Adipocyte (in vitro differentiated cells): ENCODE results near the gene HSPG2.

Source experiments
- DNase-seq: peaks from one replicate; pipeline ENCODE4 v3.0.0-alpha.2; 2015; ENCODE audit warnings: low read depth
- H3K27me3 ChIP-seq: replicated peaks from 2 replicates; pipeline ENCODE4 v1.7.0; 2013; ENCODE audit warnings: mild to moderate bottlenecking, low read length, moderate library complexity; ENCODE audit not compliant: control insufficient read depth, insufficient read depth
- H3K36me3 ChIP-seq: 2 replicates; pipeline ENCODE4 v1.7.0; 2013; ENCODE audit warnings: low read length, mild to moderate bottlenecking, moderate library complexity; ENCODE audit not compliant: control insufficient read depth, insufficient read depth, severe bottlenecking
- H3K4me1 ChIP-seq: 2 replicates; pipeline ENCODE4 v1.7.0; 2013; ENCODE audit warnings: mild to moderate bottlenecking, low read length, moderate library complexity; ENCODE audit not compliant: control insufficient read depth, insufficient read depth
- H3K4me3 ChIP-seq: 2 replicates; pipeline ENCODE4 v1.7.0; 2013; ENCODE audit warnings: mild to moderate bottlenecking, low read length, moderate library complexity
- H3K9ac ChIP-seq: 2 replicates; pipeline ENCODE4 v1.7.0; 2013; ENCODE audit warnings: mild to moderate bottlenecking, low read length, moderate library complexity
- H3K9me3 ChIP-seq: 2 replicates; pipeline ENCODE4 v1.7.0; 2013; ENCODE audit warnings: mild to moderate bottlenecking, low read length, moderate library complexity; ENCODE audit not compliant: control insufficient read depth

HSPG2 gene

GRCh38 chr1:21939650-21940374, 2.7 kb upstream of the HSPG2 start:
- H3K9me3 ChIP-seq = no peaks in the 10 kb centered on the region

DNA sequence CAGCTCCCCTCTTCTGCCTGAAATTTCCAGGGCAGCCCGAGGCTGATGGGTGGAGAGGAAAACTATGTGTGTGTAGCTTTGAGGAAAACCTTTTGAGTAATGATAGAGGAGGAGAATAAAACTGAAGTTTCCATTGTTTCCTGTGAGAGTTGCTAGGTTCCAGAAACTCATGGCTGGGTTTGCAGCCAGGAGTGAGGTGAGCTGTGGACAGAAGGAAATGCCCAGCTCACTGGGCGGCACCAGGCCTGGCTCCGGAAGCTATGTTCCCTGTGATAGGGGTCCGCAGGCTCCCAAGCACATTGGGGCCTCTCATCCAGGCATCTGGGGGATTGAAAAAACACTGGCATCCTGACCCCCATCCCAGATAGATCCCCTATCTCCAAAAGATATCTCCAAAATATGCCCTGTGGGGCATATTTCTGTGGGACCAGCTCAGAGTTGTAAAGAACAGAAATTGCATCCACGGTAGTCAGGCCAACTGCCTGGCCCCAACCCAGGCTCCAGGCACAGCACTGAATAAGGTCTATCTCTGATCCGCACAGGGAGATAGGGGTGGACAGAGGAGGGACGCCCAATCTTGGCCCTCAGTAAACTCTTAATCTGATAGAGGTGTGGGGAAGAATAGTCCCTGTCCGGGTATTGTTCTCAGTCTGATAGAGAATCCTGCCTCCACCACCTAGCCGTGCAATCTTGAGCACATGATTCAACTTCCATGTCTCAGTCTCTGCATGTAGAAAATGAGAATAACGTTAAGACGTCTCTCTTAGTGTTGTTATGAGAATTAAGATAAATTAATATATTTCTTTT, 1.8 kb upstream of the HSPG2 start:
- Histone ChIP-seq H3K9me3 (no peaks in the 10 kb centered on the region), H3K36me3 (no peaks in the 10 kb centered on the region), H3K4me3 (no peak overlapping the region), H3K4me1 (peaks cover 51% of the 10 kb centered on the region), H3K27me3 (no peaks in the 10 kb centered on the region), H3K9ac (peak overlapping the region; percentile 82)
- DNase-seq = peak; percentile 25

More at GRCh38 chr1:21939650-21940374, 2.7 kb upstream of the HSPG2 start:
- H3K4me1 ChIP-seq = peaks cover 43% of the 10 kb centered on the region
- H3K36me3 ChIP-seq = no peaks in the 10 kb centered on the region
- DNase-seq = peak; percentile 98
- peak overlapping the region; percentile 82 for H3K9ac ChIP-seq
- no peak overlapping the region for H3K4me3 ChIP-seq
- H3K27me3 ChIP-seq = no peaks in the 10 kb centered on the region

GRCh38 chr1:21937372-21938121, 437 bp upstream of the HSPG2 start:
- H3K9me3 ChIP-seq = no peaks in the 10 kb centered on the region
- peaks cover 65% of the 10 kb centered on the region for H3K4me1 ChIP-seq
- peak; percentile 93 for DNase-seq
- H3K4me3 ChIP-seq = peak overlapping the region; percentile 77
- H3K27me3 ChIP-seq = no peaks in the 10 kb centered on the region
- H3K9ac ChIP-seq = peak overlapping the region; percentile 85
- no peaks in the 10 kb centered on the region for H3K36me3 ChIP-seq

DNA sequence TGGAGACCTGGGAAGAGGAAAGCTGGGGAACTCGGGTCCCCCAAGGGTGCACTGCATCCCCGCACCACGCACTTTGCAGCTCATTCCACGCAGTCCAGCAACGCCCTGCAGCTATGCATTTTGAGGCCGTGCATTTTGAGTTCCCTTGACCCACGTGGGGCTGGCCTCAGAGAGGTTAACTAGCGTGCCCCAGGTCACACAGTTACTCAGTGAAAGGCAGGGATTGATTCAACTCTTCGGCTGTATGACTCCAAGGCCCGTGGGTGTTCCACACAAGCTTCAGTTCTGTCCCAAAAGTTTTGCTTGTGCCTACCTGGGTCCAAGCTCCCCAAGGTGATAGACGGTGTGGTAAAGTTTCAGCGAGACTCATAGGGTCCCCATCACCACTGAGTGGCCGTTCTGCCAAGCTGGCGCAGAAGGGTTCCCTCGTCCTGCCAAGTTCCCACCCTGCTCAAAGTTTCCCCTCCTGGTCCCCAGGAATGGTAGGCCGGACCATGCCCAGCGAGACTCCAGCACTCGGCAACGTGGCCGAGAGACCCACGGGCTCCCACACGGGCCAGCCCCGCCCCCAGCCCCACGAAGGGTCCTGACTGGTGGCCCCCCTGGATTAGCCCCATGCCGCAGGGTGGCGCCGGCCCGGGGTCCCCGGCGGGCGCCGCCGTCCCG, 611 bp downstream of the HSPG2 start:
- peak; percentile 51 for DNase-seq

GRCh38 chr1:21935891-21936365, 1.2 kb downstream of the HSPG2 start:
- Histone ChIP-seq H3K4me1 (peaks cover 76% of the 10 kb centered on the region), H3K9me3 (no peaks in the 10 kb centered on the region), H3K4me3 (peak overlapping the region; percentile 90), H3K27me3 (no peaks in the 10 kb centered on the region), H3K9ac (peak overlapping the region; percentile 96), H3K36me3 (no peaks in the 10 kb centered on the region)
- no peak for DNase-seq

More for the DNA sequence above, 611 bp downstream of the HSPG2 start:
- H3K4me3 ChIP-seq = peak overlapping the region; percentile 90
- no peaks in the 10 kb centered on the region for H3K36me3 ChIP-seq
- H3K9ac ChIP-seq = peak overlapping the region; percentile 96
- H3K27me3 ChIP-seq = no peaks in the 10 kb centered on the region
- no peaks in the 10 kb centered on the region for H3K9me3 ChIP-seq
- peaks cover 71% of the 10 kb centered on the region for H3K4me1 ChIP-seq

DNA sequence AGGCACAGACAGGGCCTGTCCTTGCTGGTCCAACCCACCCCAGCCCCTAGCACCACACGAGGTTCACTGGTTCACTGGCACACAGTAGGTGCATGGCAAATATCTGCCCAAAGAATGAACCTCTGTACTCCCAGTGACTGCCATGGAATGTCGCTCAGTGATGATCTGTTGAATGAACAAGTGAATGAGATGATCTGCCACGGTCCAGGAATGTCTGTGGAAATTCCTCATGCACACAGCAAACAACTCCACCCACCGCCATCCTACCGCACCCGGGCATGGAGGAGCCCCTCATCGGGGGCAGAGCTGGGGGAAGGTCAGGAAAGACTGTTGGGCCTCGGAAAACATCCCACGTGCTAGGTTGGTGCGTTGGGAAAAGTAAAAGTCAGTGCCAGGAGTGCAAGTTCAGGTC, 1.7 kb downstream of the HSPG2 start:
- Histone ChIP-seq H3K27me3 (no peaks in the 10 kb centered on the region), H3K4me3 (peak overlapping the region; percentile 90), H3K9me3 (no peaks in the 10 kb centered on the region), H3K4me1 (peaks cover 79% of the 10 kb centered on the region), H3K9ac (peak overlapping the region; percentile 96), H3K36me3 (no peaks in the 10 kb centered on the region)
- peak; percentile 68 for DNase-seq

- no peaks in the 10 kb centered on the region for H3K9me3 ChIP-seq
- H3K4me3 ChIP-seq = peak overlapping the region; percentile 90
- no peaks in the 10 kb centered on the region for H3K27me3 ChIP-seq
- DNase-seq = no peak
- peak overlapping the region; percentile 96 for H3K9ac ChIP-seq
- peaks cover 68% of the 10 kb centered on the region for H3K4me1 ChIP-seq
- H3K36me3 ChIP-seq = peaks cover 15% of the 10 kb centered on the region
Observed at GRCh38 chr1:21933397-21934248, 3.5 kb downstream of the HSPG2 start.

DNA sequence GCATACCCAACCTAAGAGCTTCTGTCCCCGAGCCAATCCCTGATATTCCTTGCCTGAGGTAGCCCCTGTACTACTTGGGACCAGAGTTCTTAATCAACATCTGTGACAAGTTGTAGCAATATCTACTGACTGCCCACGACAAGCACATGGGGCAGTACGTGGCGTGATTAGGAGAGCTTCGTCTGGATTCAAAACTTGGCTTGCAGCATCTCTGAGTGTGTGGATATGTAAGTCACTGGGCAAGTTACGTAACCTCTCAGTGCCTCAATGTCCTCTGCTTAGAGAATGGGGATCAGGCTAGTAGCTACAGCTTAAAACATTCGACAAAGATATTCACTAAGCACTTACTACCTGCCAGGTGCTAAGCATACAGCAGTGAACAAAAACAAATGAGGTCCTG, 5.0 kb downstream of the HSPG2 start:
- peak; percentile 80 for DNase-seq
- H3K27me3 ChIP-seq = no peaks in the 10 kb centered on the region
- peaks cover 18% of the 10 kb centered on the region for H3K36me3 ChIP-seq
- H3K4me1 ChIP-seq = peaks cover 68% of the 10 kb centered on the region
- peak overlapping the region; percentile 90 for H3K4me3 ChIP-seq
- H3K9ac ChIP-seq = peak overlapping the region; percentile 96
- H3K9me3 ChIP-seq = no peaks in the 10 kb centered on the region

- peaks cover 75% of the 10 kb centered on the region for H3K4me1 ChIP-seq
- H3K4me3 ChIP-seq = peak overlapping the region; percentile 59
- H3K36me3 ChIP-seq = peaks cover 18% of the 10 kb centered on the region
- peak overlapping the region; percentile 96 for H3K9ac ChIP-seq
- peak; percentile 93 for DNase-seq
- H3K9me3 ChIP-seq = no peaks in the 10 kb centered on the region
- H3K27me3 ChIP-seq = no peaks in the 10 kb centered on the region
Observed at GRCh38 chr1:21931171-21932093, 5.7 kb downstream of the HSPG2 start.
